Astrocyte (in vitro differentiated cells and primary cell): Measurements from ENCODE around the gene TAF5L. TPM values are rescaled to one million over a fixed set of nuclear protein-coding genes. Genes with fewer than 3 reads are reported as not detected.

ENCODE experiments used
- DNase-seq: peaks from one replicate; pipeline ENCODE4 v3.0.0-alpha.2; 2010; ENCODE audit warnings: low read depth
- FAIRE-seq: peaks from 2 replicates; lab custom pipeline; 2011; peaks lifted over from hg19 to GRCh38; lab: Jason Lieb, UNC
- H2AFZ ChIP-seq: 2 replicates; pipeline ENCODE4 v1.6.0; 2012; ENCODE audit warnings: low read depth, low read length, inconsistent platforms
- H3K27ac ChIP-seq: 2 replicates; pipeline ENCODE4 v1.5.1; 2011; ENCODE audit warnings: low read depth, low read length, inconsistent platforms
- H3K27me3 ChIP-seq: 2 replicates; pipeline ENCODE4 v1.6.0; 2011; ENCODE audit warnings: low read length, inconsistent platforms; ENCODE audit not compliant: insufficient read depth
- H3K36me3 ChIP-seq: 2 replicates; pipeline ENCODE4 v1.5.1; 2011; ENCODE audit warnings: low read length, inconsistent platforms; ENCODE audit not compliant: insufficient read depth
- H3K4me1 ChIP-seq: 2 replicates; pipeline ENCODE4 v1.5.1; 2011; ENCODE audit warnings: low read length, inconsistent platforms; ENCODE audit not compliant: insufficient read depth
- H3K4me2 ChIP-seq: 2 replicates; pipeline ENCODE4 v1.6.0; 2012; ENCODE audit warnings: low read length, inconsistent platforms
- H3K4me3 ChIP-seq: 2 replicates; pipeline ENCODE4 v1.5.1; 2011; ENCODE audit warnings: low read depth, mild to moderate bottlenecking, low read length, inconsistent platforms; ENCODE audit not compliant: insufficient read depth
- H3K79me2 ChIP-seq: 2 replicates; pipeline ENCODE4 v1.6.0; 2012; ENCODE audit warnings: mild to moderate bottlenecking, low read length, inconsistent platforms; ENCODE audit not compliant: insufficient read depth
- H3K9ac ChIP-seq: 2 replicates; pipeline ENCODE4 v1.6.0; 2012; ENCODE audit warnings: mild to moderate bottlenecking, low read length, inconsistent platforms
- H3K9me3 ChIP-seq: 2 replicates; pipeline ENCODE4 v1.5.1; 2012; ENCODE audit warnings: low read depth, mild to moderate bottlenecking, low read length, inconsistent platforms; ENCODE audit not compliant: insufficient read depth
- H4K20me1 ChIP-seq: 2 replicates; pipeline ENCODE4 v1.6.0; 2012; ENCODE audit warnings: low read length, inconsistent platforms; ENCODE audit not compliant: insufficient read depth
- H3K27ac Mint-ChIP-seq: one replicate; pipeline ENCODE4 v1.8.0; 2021; ENCODE audit warnings: mild to moderate bottlenecking, mixed read lengths; ENCODE audit not compliant: unreplicated experiment
- H3K27me3 Mint-ChIP-seq: one replicate; pipeline ENCODE4 v1.8.0; 2021; ENCODE audit warnings: low read depth, mixed read lengths; ENCODE audit not compliant: unreplicated experiment
- H3K36me3 Mint-ChIP-seq: one replicate; pipeline ENCODE4 v1.8.0; 2021; ENCODE audit warnings: low read depth, mixed read lengths; ENCODE audit not compliant: unreplicated experiment
- H3K4me1 Mint-ChIP-seq: one replicate; pipeline ENCODE4 v1.8.0; 2021; ENCODE audit warnings: low read depth, mixed read lengths; ENCODE audit not compliant: unreplicated experiment
- H3K4me3 Mint-ChIP-seq: one replicate; pipeline ENCODE4 v1.8.0; 2021; ENCODE audit warnings: mild to moderate bottlenecking, moderate library complexity, mixed read lengths; ENCODE audit not compliant: unreplicated experiment
- H3K9me3 Mint-ChIP-seq: one replicate; pipeline ENCODE4 v1.8.0; 2021; ENCODE audit warnings: mild to moderate bottlenecking, mixed read lengths; ENCODE audit not compliant: unreplicated experiment
- EZH2 ChIP-seq: IDR thresholded peaks from 2 replicates; pipeline ENCODE4 v1.6.1; 2012; ENCODE audit warnings: mild to moderate bottlenecking, low read length, inconsistent platforms; ENCODE audit not compliant: insufficient read depth
- total RNA-seq: library from RNA; stranded (reverse); gene quantifications from 2 replicates; pipeline ENCODE4 v1.2.1, GENCODE V29; 2021
- TF ChIP-seq, protein P1 (sequence below): IDR thresholded peaks from 2 replicates; pipeline ENCODE4 v1.5.1; 2011; ENCODE audit warnings: low read depth, mild to moderate bottlenecking, inconsistent platforms, low read length, moderate library complexity; ENCODE audit not compliant: insufficient read depth

The TAF5L gene
- total RNA-seq, 1 donor from 2014 or later, result 23.5 TPM

DNA sequence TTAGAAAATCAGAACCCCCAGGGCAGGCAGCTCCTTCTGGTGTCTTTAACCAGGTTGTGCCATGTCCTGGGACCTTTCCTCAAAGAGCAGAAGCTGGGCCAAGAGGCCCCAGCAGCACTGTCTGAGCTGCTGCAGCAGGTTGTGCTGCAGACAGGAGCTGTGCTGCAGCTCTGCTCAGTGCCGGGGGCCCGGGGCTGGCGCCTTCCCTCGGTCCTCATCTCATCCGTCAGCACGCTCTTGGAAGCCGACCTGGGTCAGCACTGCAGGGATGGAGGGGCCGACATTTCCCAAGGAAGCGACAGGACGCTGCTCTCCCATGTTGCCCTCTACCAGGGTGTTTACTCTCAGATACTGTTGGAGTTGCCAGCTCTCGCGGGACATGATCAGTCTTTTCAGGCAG lies 11.8 kb upstream of the TAF5L start:
- FAIRE-seq, result no peak
- Histone ChIP-seq H4K20me1 (peaks cover 54% of the 10 kb centered on the region), H3K4me2 (no peak overlapping the region), H3K4me1 (no peaks in the 10 kb centered on the region), H3K9me3 (no peaks in the 10 kb centered on the region), H2AFZ (no peak overlapping the region), H3K27me3 (no peaks in the 10 kb centered on the region), H3K36me3 (peaks cover 33% of the 10 kb centered on the region), H3K9ac (no peak overlapping the region), H3K4me3 (no peak overlapping the region), H3K27ac (no peak overlapping the region), H3K79me2 (peaks cover 49% of the 10 kb centered on the region)
- Mint-ChIP-seq H3K27me3 (no peaks in the 10 kb centered on the region), H3K36me3 (peaks cover 26% of the 10 kb centered on the region), H3K9me3 (no peaks in the 10 kb centered on the region), H3K4me3 (no peak overlapping the region), H3K4me1 (no peaks in the 10 kb centered on the region), H3K27ac (no peak overlapping the region)
- TF ChIP-seq, protein P1, sequence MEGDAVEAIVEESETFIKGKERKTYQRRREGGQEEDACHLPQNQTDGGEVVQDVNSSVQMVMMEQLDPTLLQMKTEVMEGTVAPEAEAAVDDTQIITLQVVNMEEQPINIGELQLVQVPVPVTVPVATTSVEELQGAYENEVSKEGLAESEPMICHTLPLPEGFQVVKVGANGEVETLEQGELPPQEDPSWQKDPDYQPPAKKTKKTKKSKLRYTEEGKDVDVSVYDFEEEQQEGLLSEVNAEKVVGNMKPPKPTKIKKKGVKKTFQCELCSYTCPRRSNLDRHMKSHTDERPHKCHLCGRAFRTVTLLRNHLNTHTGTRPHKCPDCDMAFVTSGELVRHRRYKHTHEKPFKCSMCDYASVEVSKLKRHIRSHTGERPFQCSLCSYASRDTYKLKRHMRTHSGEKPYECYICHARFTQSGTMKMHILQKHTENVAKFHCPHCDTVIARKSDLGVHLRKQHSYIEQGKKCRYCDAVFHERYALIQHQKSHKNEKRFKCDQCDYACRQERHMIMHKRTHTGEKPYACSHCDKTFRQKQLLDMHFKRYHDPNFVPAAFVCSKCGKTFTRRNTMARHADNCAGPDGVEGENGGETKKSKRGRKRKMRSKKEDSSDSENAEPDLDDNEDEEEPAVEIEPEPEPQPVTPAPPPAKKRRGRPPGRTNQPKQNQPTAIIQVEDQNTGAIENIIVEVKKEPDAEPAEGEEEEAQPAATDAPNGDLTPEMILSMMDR, result no peak
- no peak for TF ChIP-seq EZH2
- DNase-seq, result no peak

DNA sequence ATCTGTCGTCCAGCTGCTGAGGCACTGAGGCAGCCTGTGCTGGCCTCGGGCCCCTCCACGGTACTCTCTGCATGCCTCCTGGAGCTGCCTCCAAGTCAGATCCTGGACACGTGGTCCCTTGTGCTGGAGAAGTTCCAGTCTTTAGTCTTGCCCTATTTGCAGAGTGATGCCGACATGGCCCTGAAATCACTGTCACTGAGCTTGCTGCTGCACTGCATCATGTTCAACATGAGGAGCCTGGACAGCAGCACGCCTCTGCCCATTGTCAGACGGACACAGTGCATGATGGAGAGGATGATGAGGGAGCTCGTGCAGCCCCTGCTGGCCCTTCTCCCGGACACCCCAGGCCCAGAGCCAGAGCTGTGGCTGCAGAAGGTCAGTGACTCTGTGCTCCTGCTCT lies 10.1 kb upstream of the TAF5L start:
- H3K36me3 ChIP-seq, result peaks cover 33% of the 10 kb centered on the region
- H3K4me3 ChIP-seq, result no peak overlapping the region
- Mint-ChIP-seq H3K4me3 (no peak overlapping the region), H3K36me3 (peaks cover 19% of the 10 kb centered on the region), H3K4me1 (no peaks in the 10 kb centered on the region), H3K27ac (no peak overlapping the region), H3K9me3 (no peaks in the 10 kb centered on the region), H3K27me3 (no peaks in the 10 kb centered on the region)
- FAIRE-seq, result no peak
- H2AFZ ChIP-seq, result no peak overlapping the region
- no peak overlapping the region for H3K27ac ChIP-seq
- peaks cover 47% of the 10 kb centered on the region for H3K79me2 ChIP-seq
- H3K9ac ChIP-seq, result no peak overlapping the region
- H3K27me3 ChIP-seq, result no peaks in the 10 kb centered on the region
- peaks cover 47% of the 10 kb centered on the region for H4K20me1 ChIP-seq
- no peak for DNase-seq
- H3K4me1 ChIP-seq, result no peaks in the 10 kb centered on the region
- TF ChIP-seq EZH2, result no peak
- TF ChIP-seq, protein P1, result no peak
- H3K9me3 ChIP-seq, result no peaks in the 10 kb centered on the region
- H3K4me2 ChIP-seq, result no peak overlapping the region

DNA sequence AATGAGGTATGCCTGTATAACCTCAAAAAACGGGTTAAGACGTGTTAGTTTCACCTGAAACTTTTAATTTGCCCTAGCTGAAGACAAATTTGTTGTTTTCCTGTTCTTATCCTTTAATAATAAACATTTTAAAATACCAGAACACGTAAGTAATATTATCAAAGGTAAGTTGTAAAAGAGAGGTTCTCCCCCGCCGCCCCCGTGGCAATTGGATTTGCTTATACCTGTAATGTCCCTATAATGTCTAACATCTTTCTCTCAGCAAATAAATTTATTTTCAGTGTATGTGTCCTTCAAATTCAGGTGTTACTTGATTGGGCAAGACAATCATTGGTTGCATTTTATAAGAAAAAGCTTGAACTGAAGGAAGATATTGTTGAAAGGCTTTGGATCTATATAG lies 6.0 kb upstream of the TAF5L start:
- peaks cover 24% of the 10 kb centered on the region for H3K36me3 ChIP-seq
- no peak overlapping the region for H3K27ac ChIP-seq
- Mint-ChIP-seq H3K36me3 (peaks cover 12% of the 10 kb centered on the region), H3K9me3 (no peaks in the 10 kb centered on the region), H3K27me3 (no peaks in the 10 kb centered on the region), H3K27ac (no peak overlapping the region), H3K4me3 (no peak overlapping the region), H3K4me1 (peaks cover 4% of the 10 kb centered on the region)
- H3K4me2 ChIP-seq, result no peak overlapping the region
- H3K9ac ChIP-seq, result no peak overlapping the region
- H3K4me1 ChIP-seq, result peaks cover 7% of the 10 kb centered on the region
- no peaks in the 10 kb centered on the region for H3K9me3 ChIP-seq
- H2AFZ ChIP-seq, result no peak overlapping the region
- H3K27me3 ChIP-seq, result no peaks in the 10 kb centered on the region
- H4K20me1 ChIP-seq, result peaks cover 60% of the 10 kb centered on the region
- H3K79me2 ChIP-seq, result peaks cover 61% of the 10 kb centered on the region
- TF ChIP-seq, protein P1, result no peak
- TF ChIP-seq EZH2, result no peak
- FAIRE-seq (no peak), DNase-seq (no peak)
- no peak overlapping the region for H3K4me3 ChIP-seq
